SW 1271 (cell line): ENCODE measurements around the gene POLA1.
A peak's percentile ranks its signal among the peaks of the same experiment; 100 is the strongest.
"Not testable (repeated sequence)": the region's sequence is repeated elsewhere in the genome, so short reads cannot be mapped to it uniquely, and the experiment has no call there.

Experiments
- DNase-seq, 2 experiments: peaks; one replicate each; lab custom pipeline; 2025; lab: John Stamatoyannopoulos, UW

POLA1 gene

GRCh38 chrX:24693453-24694202 lies at the start of gene POLA1:
TSS of gene POLA1 (plus strand) at chrX:24693918. CDS start at chrX:24693962, 44 bp downstream.
- DNase-seq, result peak; percentile 58 to 83

- no peak for DNase-seq
Observed at GRCh38 chrX:24646006-24646405, 47.7 kb upstream of the POLA1 start.

GRCh38 chrX:24646745-24647182 lies 47.0 kb upstream of the POLA1 start:
- no peak for DNase-seq

GRCh38 chrX:24647257-24648058 lies 46.3 kb upstream of the POLA1 start, which contains the start of gene PCYT1B:
TSS of gene PCYT1B (minus strand) at chrX:24647347. CDS start at chrX:24647105, 242 bp downstream.
- no peak for DNase-seq

GRCh38 chrX:24648495-24648894 lies 45.2 kb upstream of the POLA1 start:
- no peak for DNase-seq

- no peak for DNase-seq
Observed at GRCh38 chrX:24651783-24652182, 41.9 kb upstream of the POLA1 start.

GRCh38 chrX:24655679-24656078 lies 38.0 kb upstream of the POLA1 start:
- not testable (repeated sequence) for DNase-seq

GRCh38 chrX:24657671-24658386 lies 35.9 kb upstream of the POLA1 start:
- DNase-seq, result no peak

- DNase-seq, result no peak
Observed at GRCh38 chrX:24658421-24658820, 35.3 kb upstream of the POLA1 start.

- DNase-seq, result no peak
Observed at GRCh38 chrX:24659106-24659505, 34.6 kb upstream of the POLA1 start.

GRCh38 chrX:24659646-24660045 lies 34.1 kb upstream of the POLA1 start:
- no peak for DNase-seq

- no peak for DNase-seq
Observed at GRCh38 chrX:24661292-24661691, 32.4 kb upstream of the POLA1 start.

GRCh38 chrX:24662352-24662751 lies 31.4 kb upstream of the POLA1 start:
- no peak for DNase-seq

- no peak for DNase-seq
Observed at GRCh38 chrX:24668111-24668510, 25.6 kb upstream of the POLA1 start.

- DNase-seq, result no peak
Observed at GRCh38 chrX:24672701-24673190, 21.0 kb upstream of the POLA1 start.

- DNase-seq, result no peak
Observed at GRCh38 chrX:24673424-24673823, 20.3 kb upstream of the POLA1 start.

GRCh38 chrX:24676403-24677024 lies 17.2 kb upstream of the POLA1 start:
- no peak for DNase-seq

- DNase-seq, result no peak
Observed at GRCh38 chrX:24682739-24683432, 10.8 kb upstream of the POLA1 start.

GRCh38 chrX:24684048-24684447 lies 9.7 kb upstream of the POLA1 start:
- DNase-seq, result no peak

- DNase-seq, result no peak
Observed at GRCh38 chrX:24692305-24692704, 1.4 kb upstream of the POLA1 start.

- DNase-seq, result no peak
Observed at GRCh38 chrX:24694825-24695224, 1.1 kb downstream of the POLA1 start.
